ENCODE data around the gene PRKCE. TPM values are rescaled to one million over a fixed set of nuclear protein-coding genes. Genes with fewer than 3 reads are reported as not detected.

PRKCE gene
- total and polyA plus RNA-seq, 2 of the 8 experiments (the other 6 are each of a cell fraction or from before 2014, with no cell fraction given): 0.54 to 2.1 TPM

DNA sequence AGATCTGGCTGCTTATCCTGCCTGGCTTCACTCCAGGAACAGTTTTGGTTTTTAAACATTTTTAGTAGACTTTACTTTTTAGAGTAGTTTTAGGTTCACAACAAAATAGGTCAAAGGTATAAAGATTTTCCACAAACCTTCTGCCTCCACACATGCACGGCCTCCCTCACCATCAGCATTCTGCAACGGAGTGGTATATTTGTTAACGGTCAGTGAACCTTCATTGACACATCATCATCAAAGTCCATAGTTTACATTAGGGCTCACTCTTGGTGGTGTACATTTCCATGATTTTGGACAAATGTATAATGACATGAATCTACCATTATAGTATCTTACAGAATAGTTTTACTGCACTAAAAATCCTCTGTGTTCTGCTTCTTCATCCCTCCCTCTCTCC lies 342.6 kb downstream of the PRKCE start (continued):
- no peak for TF ChIP-seq USF2 (IDR thresholded peaks at IDR 0.05; ENCODE audit: low read length)
- TF ChIP-seq SP4 (IDR thresholded peaks at IDR 0.05; ENCODE audit: low read length): no peak
- TF ChIP-seq MAFK (IDR thresholded peaks at IDR 0.05; ENCODE audit: low read depth, low read length): no peak
- no peak for TF ChIP-seq EGR1 (IDR thresholded peaks at IDR 0.05; ENCODE audit: borderline replicate concordance, low read depth, low read length)
- no peak for TF ChIP-seq E2F6 (IDR thresholded peaks at IDR 0.05)
- TF ChIP-seq, protein P1, sequence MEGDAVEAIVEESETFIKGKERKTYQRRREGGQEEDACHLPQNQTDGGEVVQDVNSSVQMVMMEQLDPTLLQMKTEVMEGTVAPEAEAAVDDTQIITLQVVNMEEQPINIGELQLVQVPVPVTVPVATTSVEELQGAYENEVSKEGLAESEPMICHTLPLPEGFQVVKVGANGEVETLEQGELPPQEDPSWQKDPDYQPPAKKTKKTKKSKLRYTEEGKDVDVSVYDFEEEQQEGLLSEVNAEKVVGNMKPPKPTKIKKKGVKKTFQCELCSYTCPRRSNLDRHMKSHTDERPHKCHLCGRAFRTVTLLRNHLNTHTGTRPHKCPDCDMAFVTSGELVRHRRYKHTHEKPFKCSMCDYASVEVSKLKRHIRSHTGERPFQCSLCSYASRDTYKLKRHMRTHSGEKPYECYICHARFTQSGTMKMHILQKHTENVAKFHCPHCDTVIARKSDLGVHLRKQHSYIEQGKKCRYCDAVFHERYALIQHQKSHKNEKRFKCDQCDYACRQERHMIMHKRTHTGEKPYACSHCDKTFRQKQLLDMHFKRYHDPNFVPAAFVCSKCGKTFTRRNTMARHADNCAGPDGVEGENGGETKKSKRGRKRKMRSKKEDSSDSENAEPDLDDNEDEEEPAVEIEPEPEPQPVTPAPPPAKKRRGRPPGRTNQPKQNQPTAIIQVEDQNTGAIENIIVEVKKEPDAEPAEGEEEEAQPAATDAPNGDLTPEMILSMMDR (IDR thresholded peaks at IDR 0.05; ENCODE audit: control extremely low read depth in 1 of 3, insufficient read depth in 1 of 3, low read depth in 1 of 3, low read length in 3 of 3): no peak
- no peak for TF ChIP-seq GTF2F1 (IDR thresholded peaks at IDR 0.05; ENCODE audit: borderline replicate concordance, low read depth, low read length)
